PC-3 (cell line): ENCODE measurements around the gene SNAPC3. TPM values are rescaled to one million over a fixed set of nuclear protein-coding genes. Genes with fewer than 3 reads are reported as not detected.

Source experiments
- ATAC-seq: fragments of 200-7000 bp; cut with Tn5 transposase; 2 replicates; pipeline ENCODE4 v1.9.1; 2020; ENCODE audit warnings: mild to moderate bottlenecking, moderate library complexity
- BruUV-seq: library from RNA; stranded (reverse); fragments of 400-500 nt; replicated peaks from 2 replicates; lab custom pipeline; 2021; lab: Mats Ljungman, UMichigan
- CTCF ChIA-PET: fragments of 300-600 bp; sonication (Branson Sonifier 250); formaldehyde crosslinking; loops from one replicate; lab custom pipeline; 2022; ENCODE audit warnings: antibody characterized with exemption; lab: Charles Lee
- POLR2A ChIA-PET: fragments of 300-600 bp; sonication (Branson Sonifier 250); formaldehyde crosslinking; loops from one replicate; lab custom pipeline; 2022; ENCODE audit warnings: antibody characterized with exemption; ENCODE audit not compliant: unreplicated experiment; lab: Charles Lee
- DNase-seq: peaks from one replicate; pipeline ENCODE4 v3.0.0-alpha.2; 2015
- H2AFZ ChIP-seq: fragments of 300-600 bp; sonication (generic); 2 replicates; pipeline ENCODE4 v1.6.0; 2016; ENCODE audit warnings: antibody characterized with exemption, low read length
- H3F3A ChIP-seq: fragments of 300-600 bp; sonication (generic); one replicate; pipeline ENCODE4 v1.6.0; 2017; ENCODE audit warnings: antibody characterized with exemption, low read length, control low read depth, mild to moderate bottlenecking; ENCODE audit not compliant: unreplicated experiment
- H3K27ac ChIP-seq: fragments of 300-600 bp; sonication (generic); 2 replicates; pipeline ENCODE4 v1.5.1; 2016; ENCODE audit warnings: mild to moderate bottlenecking, low read length
- H3K27me3 ChIP-seq: fragments of 300-600 bp; sonication (generic); 2 replicates; pipeline ENCODE4 v1.6.1; 2016; ENCODE audit warnings: low read length, mixed read lengths
- H3K36me3 ChIP-seq: fragments of 300-600 bp; sonication (generic); 2 replicates; pipeline ENCODE4 v1.6.1; 2016; ENCODE audit warnings: low read depth, mixed run types, low read length, mixed read lengths
- H3K4me1 ChIP-seq: fragments of 300-600 bp; sonication (generic); 2 replicates; pipeline ENCODE4 v1.5.1; 2016; ENCODE audit warnings: low read length; ENCODE audit not compliant: insufficient read depth
- H3K4me2 ChIP-seq: fragments of 300-600 bp; sonication (generic); 2 replicates; pipeline ENCODE4 v1.6.0; 2016; ENCODE audit warnings: low read length
- H3K4me3 ChIP-seq: fragments of 300-600 bp; sonication (generic); 2 replicates; pipeline ENCODE4 v1.5.1; 2016; ENCODE audit warnings: mild to moderate bottlenecking, low read length, mixed read lengths
- H3K79me2 ChIP-seq: fragments of 300-600 bp; sonication (generic); 2 replicates; pipeline ENCODE4 v1.6.1; 2017; ENCODE audit warnings: low read length, mixed read lengths
- H3K9ac ChIP-seq: fragments of 300-600 bp; sonication (generic); 2 replicates; pipeline ENCODE4 v1.6.0; 2016; ENCODE audit warnings: mild to moderate bottlenecking, low read length
- H3K9me2 ChIP-seq: fragments of 300-600 bp; sonication (generic); replicated peaks from 2 replicates; pipeline ENCODE4 v1.6.1; 2016; ENCODE audit warnings: mixed run types, low read length, mixed read lengths
- H3K9me3 ChIP-seq: fragments of 300-600 bp; sonication (generic); 2 replicates; pipeline ENCODE4 v1.6.1; 2016; ENCODE audit warnings: low read length, mixed read lengths
- H4K20me1 ChIP-seq: fragments of 300-600 bp; sonication (generic); 2 replicates; pipeline ENCODE4 v1.6.1; 2016; ENCODE audit warnings: low read length, mixed read lengths
- CTCF ChIP-seq: fragments of 300-600 bp; sonication (generic); conservative IDR thresholded peaks from 2 replicates; pipeline ENCODE4 v1.5.1; 2017; ENCODE audit warnings: antibody characterized with exemption, low read depth, mild to moderate bottlenecking, low read length
- EZH2 ChIP-seq: fragments of 300-600 bp; sonication (generic); IDR thresholded peaks from one replicate; pipeline ENCODE4 v1.6.1; 2017; ENCODE audit warnings: antibody characterized with exemption, mild to moderate bottlenecking, low read length; ENCODE audit not compliant: unreplicated experiment
- EZH2phosphoT487 ChIP-seq: fragments of 300-600 bp; sonication (generic); IDR thresholded peaks from 2 replicates; pipeline ENCODE4 v1.6.1; 2018; ENCODE audit warnings: mild to moderate bottlenecking, antibody characterized with exemption, low read length, borderline replicate concordance
- intact Hi-C: fragments of 100-400 bp; cut with micrococcal nuclease; formaldehyde crosslinking; loops from 2 replicates; pipeline ENCODE4 v1.9.0; 2023
- total RNA-seq: library from RNA; depleted of rRNA; stranded (reverse); fragments of >200 nt; gene quantifications from 2 replicates; pipeline ENCODE4 v1.2.3, GENCODE V29; 2014

SNAPC3 gene
- total RNA-seq, 1 experiment from 2014 or later = 25.4 TPM

GRCh38 chr9:15403155-15403554 is 19.5 kb upstream of the SNAPC3 start:
- BruUV-seq = no TSS peak
- Histone ChIP-seq H3K9me2 (no peaks in the 10 kb centered on the region), H2AFZ (no peak overlapping the region), H3F3A (no peaks in the 10 kb centered on the region), H4K20me1 (no peaks in the 10 kb centered on the region), H3K27me3 (no peaks in the 10 kb centered on the region), H3K79me2 (no peaks in the 10 kb centered on the region), H3K27ac (no peak overlapping the region), H3K4me2 (no peak overlapping the region), H3K9me3 (no peaks in the 10 kb centered on the region), H3K36me3 (no peaks in the 10 kb centered on the region), H3K4me3 (no peak overlapping the region), H3K4me1 (no peaks in the 10 kb centered on the region), H3K9ac (no peak overlapping the region)
- CTCF ChIA-PET = no interaction called here
- TF ChIP-seq EZH2 = no peak
- TF ChIP-seq CTCF = peak; percentile 56
- POLR2A ChIA-PET = no interaction called here
- DNase-seq (peak; percentile 12), ATAC-seq (no peak)
- intact Hi-C loops = loop anchor here (5.0 kb wide), 1 partner anchor 126 kb away; no protein-coding TSS in a partner anchor

GRCh38 chr9:15404171-15404570 is 18.5 kb upstream of the SNAPC3 start:
- no peaks in the 10 kb centered on the region for H3K79me2 ChIP-seq
- TF ChIP-seq EZH2phosphoT487 (no peak), EZH2 (no peak), CTCF (no peak)
- no peaks in the 10 kb centered on the region for H3K27me3 ChIP-seq
- no peak overlapping the region for H3K4me2 ChIP-seq
- intact Hi-C loops = loop anchor here (5.0 kb wide), 1 partner anchor 127 kb away; no protein-coding TSS in a partner anchor
- ChIA-PET CTCF (no interaction called here), POLR2A (no interaction called here)
- no peaks in the 10 kb centered on the region for H4K20me1 ChIP-seq
- no peaks in the 10 kb centered on the region for H3F3A ChIP-seq
- DNase-seq (no peak), ATAC-seq (no peak)
- H3K9me2 ChIP-seq = no peaks in the 10 kb centered on the region
- no peak overlapping the region for H3K27ac ChIP-seq
- no peaks in the 10 kb centered on the region for H3K36me3 ChIP-seq
- no peaks in the 10 kb centered on the region for H3K4me1 ChIP-seq
- no TSS peak for BruUV-seq
- no peaks in the 10 kb centered on the region for H3K9me3 ChIP-seq
- H2AFZ ChIP-seq = no peak overlapping the region
- H3K4me3 ChIP-seq = no peak overlapping the region
- H3K9ac ChIP-seq = no peak overlapping the region

- Histone ChIP-seq H3K4me2 (no peak overlapping the region), H3K79me2 (no peaks in the 10 kb centered on the region), H2AFZ (no peak overlapping the region), H3K36me3 (no peaks in the 10 kb centered on the region), H3F3A (no peaks in the 10 kb centered on the region), H3K9ac (no peak overlapping the region), H3K4me3 (no peak overlapping the region), H4K20me1 (no peaks in the 10 kb centered on the region), H3K9me3 (no peaks in the 10 kb centered on the region), H3K4me1 (peaks cover 2% of the 10 kb centered on the region), H3K9me2 (no peaks in the 10 kb centered on the region), H3K27me3 (no peaks in the 10 kb centered on the region), H3K27ac (no peak overlapping the region)
- DNase-seq (peak; percentile 74), ATAC-seq (peak; percentile 53)
- intact Hi-C loops = loop anchor here (1.0 to 5.0 kb wide), 3 partner anchors 139 to 275 kb away; no protein-coding TSS in a partner anchor
- CTCF ChIA-PET = no interaction called here
- POLR2A ChIA-PET = no interaction called here
- TF ChIP-seq EZH2 (no peak), CTCF (peak; percentile 70)
- no TSS peak for BruUV-seq
Measured at GRCh38 chr9:15416880-15417279, 5.8 kb upstream of the SNAPC3 start.
